SK-N-SH (cell line): ENCODE measurements around the gene AXIN1.

ENCODE experiments used
- EP300 ChIP-seq, 2 experiments: IDR thresholded peaks; 2 replicates each; pipeline versions ENCODE4 v1.4.0 to v1.6.1; 2012; ENCODE audit warnings: borderline replicate concordance in 1 of 2, low read depth in 1 of 2, low read length in 1 of 2
- MAX ChIP-seq: IDR thresholded peaks from 2 replicates; pipeline ENCODE4 v1.4.0; 2012; ENCODE audit warnings: low read depth
- RCOR1 ChIP-seq: fragments of 150-350 bp; IDR thresholded peaks from 2 replicates; pipeline ENCODE4 v1.6.1; 2017; ENCODE audit warnings: antibody characterized with exemption, low read length
- USF2 ChIP-seq: fragments of 150-350 bp; IDR thresholded peaks from 2 replicates; pipeline ENCODE4 v1.6.1; 2017; ENCODE audit warnings: antibody characterized with exemption, low read length, low read depth, borderline replicate concordance
- TF ChIP-seq, protein P1 (sequence below): fragments of 200-600 bp; sonication (generic); IDR thresholded peaks from 2 replicates; pipeline ENCODE4 v1.6.1; 2017; ENCODE audit warnings: antibody characterized with exemption, mild to moderate bottlenecking, moderate library complexity

- no peak for TF ChIP-seq EP300 (IDR thresholded peaks at IDR 0.05; ENCODE audit: borderline replicate concordance in 1 of 2, low read depth in 1 of 2, low read length in 1 of 2)
- TF ChIP-seq, protein P1, sequence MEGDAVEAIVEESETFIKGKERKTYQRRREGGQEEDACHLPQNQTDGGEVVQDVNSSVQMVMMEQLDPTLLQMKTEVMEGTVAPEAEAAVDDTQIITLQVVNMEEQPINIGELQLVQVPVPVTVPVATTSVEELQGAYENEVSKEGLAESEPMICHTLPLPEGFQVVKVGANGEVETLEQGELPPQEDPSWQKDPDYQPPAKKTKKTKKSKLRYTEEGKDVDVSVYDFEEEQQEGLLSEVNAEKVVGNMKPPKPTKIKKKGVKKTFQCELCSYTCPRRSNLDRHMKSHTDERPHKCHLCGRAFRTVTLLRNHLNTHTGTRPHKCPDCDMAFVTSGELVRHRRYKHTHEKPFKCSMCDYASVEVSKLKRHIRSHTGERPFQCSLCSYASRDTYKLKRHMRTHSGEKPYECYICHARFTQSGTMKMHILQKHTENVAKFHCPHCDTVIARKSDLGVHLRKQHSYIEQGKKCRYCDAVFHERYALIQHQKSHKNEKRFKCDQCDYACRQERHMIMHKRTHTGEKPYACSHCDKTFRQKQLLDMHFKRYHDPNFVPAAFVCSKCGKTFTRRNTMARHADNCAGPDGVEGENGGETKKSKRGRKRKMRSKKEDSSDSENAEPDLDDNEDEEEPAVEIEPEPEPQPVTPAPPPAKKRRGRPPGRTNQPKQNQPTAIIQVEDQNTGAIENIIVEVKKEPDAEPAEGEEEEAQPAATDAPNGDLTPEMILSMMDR = no peak
- no peak for TF ChIP-seq RCOR1
- no peak for TF ChIP-seq MAX
- TF ChIP-seq USF2 = no peak
Observed at GRCh38 chr16:269061-269796, 83.3 kb downstream of the AXIN1 start.
